ENCODE measurements around the gene TRIM69. TPM values are rescaled to one million over a fixed set of nuclear protein-coding genes. Genes with fewer than 3 reads are reported as not detected.

Gene TRIM69
- total RNA-seq (ENCODE audit: low replicate concordance), result 7.3 and 18.1 TPM in 2 replicates

GRCh38 chr15:44736181-44736765 is at the start of gene TRIM69:
TSS of gene TRIM69 (plus strand) at chr15:44736528. CDS start at chr15:44736705, 177 bp downstream.

GRCh38 chr15:44711096-44711742 is 25.1 kb upstream of the TRIM69 start, which contains the start of the genes B2M and PATL2:
TSS of gene B2M (plus strand) at chr15:44711517. CDS start at chr15:44711547, 30 bp downstream.
TSS of gene PATL2 (minus strand) at chr15:44711323. CDS start at chr15:44676490, 34,833 bp downstream.

Other genes starting within 250 kb of the TRIM69 start
- 11.2 and 31.8 TPM in 2 replicates for gene EIF3J, start 199.4 kb upstream of the TRIM69 start, total RNA-seq (ENCODE audit: low replicate concordance)
- 42.8 and 81.3 TPM in 2 replicates for gene SPG11, start 72.9 kb upstream of the TRIM69 start, total RNA-seq (ENCODE audit: low replicate concordance)
- 0.08 and 0.82 TPM in 2 replicates for gene PATL2, start 25.2 kb upstream of the TRIM69 start, total RNA-seq (ENCODE audit: low replicate concordance)
- 1,763 and 2,678 TPM in 2 replicates for gene B2M, start 25.0 kb upstream of the TRIM69 start, total RNA-seq (ENCODE audit: low replicate concordance)
- gene TERB2, start 220.2 kb downstream of the TRIM69 start, total RNA-seq (ENCODE audit: low replicate concordance), result not detected in 2 replicates